Esophagus squamous epithelium (tissue), 5 donors: ENCODE data around the gene PWWP2A. TPM values are rescaled to one million over a fixed set of nuclear protein-coding genes. Genes with fewer than 3 reads are reported as not detected.
"Not testable (repeated sequence)": the region's sequence is repeated elsewhere in the genome, so short reads cannot be mapped to it uniquely, and the experiment has no call there.

Source experiments
- DNase-seq: peaks from one replicate; lab custom pipeline; 2025; lab: John Stamatoyannopoulos, UW
- H3K27ac ChIP-seq, 4 donors: fragments of 200-600 bp; sonication (generic); one replicate each; pipeline ENCODE4 v1.5.1; 2016 to 2019; ENCODE audit warnings: mild to moderate bottlenecking in 1 of 4
- H3K27me3 ChIP-seq, 4 donors: fragments of 200-600 bp; sonication (generic); 1 replicate in 3 of 4; 2 replicates in 1 of 4; pipeline versions ENCODE4 v1.5.1 to v1.6.0; 2017 to 2021; ENCODE audit warnings: antibody characterized with exemption in 1 of 4
- H3K36me3 ChIP-seq, 3 donors: fragments of 200-600 bp; sonication (generic); one replicate each; pipeline ENCODE4 v1.5.1; 2016 to 2019
- H3K4me1 ChIP-seq, 3 donors: fragments of 200-600 bp; sonication (generic); one replicate each; pipeline ENCODE4 v1.5.1; 2017 to 2019
- H3K4me3 ChIP-seq, 4 donors: fragments of 200-600 bp; sonication (generic); 1 replicate in 3 of 4; 2 replicates in 1 of 4; pipeline ENCODE4 v1.5.1; 2016 to 2019; ENCODE audit warnings: mild to moderate bottlenecking in 2 of 4, moderate library complexity in 1 of 4
- H3K9me3 ChIP-seq, 3 donors: fragments of 200-600 bp; sonication (generic); one replicate each; pipeline ENCODE4 v1.5.1; 2016 to 2019
- CTCF ChIP-seq, 6 experiments: fragments of 450-650 bp in 4 of 6; fragments of 200-600 bp in 2 of 6; sonication (generic) in 2 of 6; IDR thresholded peaks; one replicate each; pipeline ENCODE4 v1.5.1; 2016 to 2019; ENCODE audit warnings: antibody characterized with exemption in 6 of 6, mild to moderate bottlenecking in 4 of 6, moderate library complexity in 4 of 6
- POLR2A ChIP-seq, 4 donors: fragments of 450-650 bp; IDR thresholded peaks; one replicate each; pipeline ENCODE4 v1.6.1; 2017; ENCODE audit warnings: antibody characterized with exemption in 4 of 4, mild to moderate bottlenecking in 4 of 4, moderate library complexity in 3 of 4
- WGBS, 2 donors: methylation state at CpG; one replicate each; pipeline ENCODE4 v1.1.5; 2018; 5-methylcytosine and 5-hydroxymethylcytosine counted together
- intact Hi-C: fragments of 100-400 bp; cut with DNase I; formaldehyde crosslinking; loops from one replicate; pipeline ENCODE4 v1.15.0; 2022
- total RNA-seq, 4 donors: library from RNA; depleted of rRNA; stranded (reverse); fragments of >200 nt; gene quantifications; one replicate each; pipeline ENCODE4 v1.1.0, GENCODE V29; 2016
- donor health status: DM: yes; HTN: yes; CAD: no.

Gene PWWP2A
- total RNA-seq, 4 donors from 2014 or later: 15.3 to 20.8 (median 17.1) TPM

GRCh38 chr5:160075073-160075472 is 44.2 kb downstream of the PWWP2A start:
- H3K27ac ChIP-seq: no peak overlapping the region
- no peak overlapping the region for H3K4me3 ChIP-seq
- no peaks in the 10 kb centered on the region for H3K27me3 ChIP-seq
- no peak for DNase-seq
- no peak for TF ChIP-seq CTCF (IDR thresholded peaks at IDR 0.05)
- TF ChIP-seq POLR2A (IDR thresholded peaks at IDR 0.05): no peak
- peaks cover 0 to 9% (median 0%) of the 10 kb centered on the region in 3 donors for H3K4me1 ChIP-seq
- H3K36me3 ChIP-seq: peaks cover 0 to 40% (median 0%) of the 10 kb centered on the region in 3 donors
- H3K9me3 ChIP-seq: no peaks in the 10 kb centered on the region
- intact Hi-C loops: no loop called here

GRCh38 chr5:160071916-160072315 is 47.3 kb downstream of the PWWP2A start:
- peaks cover 0 to 28% (median 0%) of the 10 kb centered on the region in 3 donors for H3K36me3 ChIP-seq
- WGBS, 2 donors: 57 to 70% methylated on average over 2 of the region's 2 CpGs
- H3K4me3 ChIP-seq: no peak overlapping the region
- peaks cover 0 to 9% (median 0%) of the 10 kb centered on the region in 3 donors for H3K4me1 ChIP-seq
- TF ChIP-seq POLR2A (IDR thresholded peaks at IDR 0.05) (no peak), CTCF (IDR thresholded peaks at IDR 0.05) (no peak)
- no peak for DNase-seq
- intact Hi-C loops: no loop called here
- no peaks in the 10 kb centered on the region for H3K27me3 ChIP-seq
- H3K27ac ChIP-seq: no peak overlapping the region
- H3K9me3 ChIP-seq: no peaks in the 10 kb centered on the region

GRCh38 chr5:160071516-160071915 is 47.7 kb downstream of the PWWP2A start:
- TF ChIP-seq CTCF (IDR thresholded peaks at IDR 0.05): no peak
- no peak for TF ChIP-seq POLR2A (IDR thresholded peaks at IDR 0.05)
- intact Hi-C loops: no loop called here
- H3K4me1 ChIP-seq: peaks cover 0 to 10% (median 0%) of the 10 kb centered on the region in 3 donors
- no peaks in the 10 kb centered on the region for H3K9me3 ChIP-seq
- WGBS, 2 donors: 61 to 79% methylated on average over 7 to 8 of the region's 8 CpGs
- no peaks in the 10 kb centered on the region for H3K27me3 ChIP-seq
- H3K27ac ChIP-seq: no peak overlapping the region
- H3K4me3 ChIP-seq: no peak overlapping the region
- DNase-seq: no peak
- peaks cover 0 to 31% (median 0%) of the 10 kb centered on the region in 3 donors for H3K36me3 ChIP-seq

GRCh38 chr5:160069120-160069519 is 50.1 kb downstream of the PWWP2A start:
- peaks cover 0 to 41% (median 0%) of the 10 kb centered on the region in 3 donors for H3K36me3 ChIP-seq
- H3K9me3 ChIP-seq, DNase-seq, H3K4me3 ChIP-seq, intact Hi-C loops, H3K27ac ChIP-seq, H3K27me3 ChIP-seq: not testable (repeated sequence)
- 82 to 83% methylated on average over 5 of the region's 5 CpGs for WGBS, 2 donors
- H3K4me1 ChIP-seq: peaks cover 0 to 34% (median 4%) of the 10 kb centered on the region in 3 donors

- Histone ChIP-seq H3K27ac (peak overlapping the region; percentile 18 to 88 (median 80)), H3K9me3 (no peaks in the 10 kb centered on the region), H3K4me1 (peaks cover 0 to 45% (median 10%) of the 10 kb centered on the region in 3 donors), H3K27me3 (no peaks in the 10 kb centered on the region), H3K4me3 (no peak overlapping the region), H3K36me3 (peaks cover 0 to 67% (median 0%) of the 10 kb centered on the region in 3 donors)
- no peak for TF ChIP-seq CTCF (IDR thresholded peaks at IDR 0.05)
- TF ChIP-seq POLR2A (IDR thresholded peaks at IDR 0.05): no peak
- DNase-seq: no peak
- WGBS, 2 donors: 23 to 48% methylated on average over 9 of the region's 9 CpGs
- intact Hi-C loops: no loop called here
Observed at GRCh38 chr5:160064995-160065614, 54.1 kb downstream of the PWWP2A start.
